Kasumi-1 (cell line): Measurements from ENCODE around the gene TUG1.

Experiments
- DNase-seq, 2 experiments: peaks; one replicate each; lab custom pipeline; 2025; lab: John Stamatoyannopoulos, UW

TUG1 gene

GRCh38 chr22:31001124-31001770 is 32.2 kb downstream of the TUG1 start:
- no peak for DNase-seq

GRCh38 chr22:31005535-31005934 is 36.5 kb downstream of the TUG1 start:
- no peak for DNase-seq

GRCh38 chr22:31019191-31019930 is 50.3 kb downstream of the TUG1 start:
- no peak for DNase-seq

- DNase-seq = no peak
Measured at GRCh38 chr22:31020334-31020733, 51.3 kb downstream of the TUG1 start.

GRCh38 chr22:31022516-31022915 is 53.5 kb downstream of the TUG1 start:
- DNase-seq = no peak
